Activated CD8-positive, alpha-beta memory T cell treated with anti-CD3 and anti-CD28 coated beads for 48 hours (primary cell): ENCODE results near the gene BANF1.
"Not testable (repeated sequence)": the region's sequence is repeated elsewhere in the genome, so short reads cannot be mapped to it uniquely, and the experiment has no call there.

ENCODE experiments used
- DNase-seq, 3 experiments: peaks; one replicate each; pipeline ENCODE4 v3.0.0-alpha.2; 2020; ENCODE audit warnings: low read depth in 2 of 3, low spot score in 2 of 3

BANF1 gene

DNA sequence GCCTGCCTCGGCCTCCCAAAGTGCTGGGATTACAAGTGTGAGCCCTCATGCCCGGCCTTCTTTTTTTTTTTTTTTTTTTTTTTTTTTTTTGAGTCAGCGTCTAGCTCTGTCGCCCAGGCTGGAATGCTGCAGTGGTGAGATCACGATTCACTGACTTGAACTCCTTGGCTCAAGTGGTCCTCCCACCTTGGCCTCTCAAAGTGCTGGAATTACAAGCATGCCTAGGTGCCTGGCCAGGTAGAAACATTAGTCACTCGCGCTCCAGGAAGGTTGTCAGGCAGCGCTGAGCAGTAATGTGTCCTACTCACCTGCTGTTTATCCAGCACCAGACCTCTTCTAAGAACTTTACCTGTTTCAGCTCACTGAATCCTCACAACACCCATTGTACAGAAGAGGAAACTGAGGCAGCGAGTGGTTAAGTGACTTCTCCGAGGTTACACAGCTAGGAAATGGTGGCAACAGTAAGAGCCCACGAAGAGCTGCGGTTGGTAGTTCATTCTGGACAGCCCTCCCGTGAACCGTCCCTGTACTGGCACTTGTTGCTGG is 9.0 kb downstream of the BANF1 start:
- DNase-seq: no peak

DNA sequence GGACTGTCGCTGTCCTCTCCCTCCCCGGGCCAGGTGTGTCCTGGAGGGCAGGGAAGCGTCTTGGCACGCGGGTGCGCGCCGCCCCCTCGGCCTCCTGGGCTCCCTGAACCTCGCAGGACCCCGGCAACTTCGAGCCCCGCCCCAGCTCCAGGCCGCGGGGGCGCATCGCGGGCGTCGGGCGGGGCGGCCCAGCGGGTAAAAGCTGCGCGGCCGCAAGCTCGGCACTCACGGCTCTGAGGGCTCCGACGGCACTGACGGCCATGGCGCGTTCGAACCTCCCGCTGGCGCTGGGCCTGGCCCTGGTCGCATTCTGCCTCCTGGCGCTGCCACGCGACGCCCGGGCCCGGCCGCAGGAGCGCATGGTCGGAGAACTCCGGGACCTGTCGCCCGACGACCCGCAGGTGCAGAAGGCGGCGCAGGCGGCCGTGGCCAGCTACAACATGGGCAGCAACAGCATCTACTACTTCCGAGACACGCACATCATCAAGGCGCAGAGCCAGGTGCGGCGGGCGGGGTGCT is 9.5 kb downstream of the BANF1 start, which contains the start of gene CST6:
Gene CST6, plus strand, starts transcription at position 224 of the 519 bp plus-strand sequence. Its CDS starts 37 bp downstream, at position 261.
- DNase-seq: no peak

DNA sequence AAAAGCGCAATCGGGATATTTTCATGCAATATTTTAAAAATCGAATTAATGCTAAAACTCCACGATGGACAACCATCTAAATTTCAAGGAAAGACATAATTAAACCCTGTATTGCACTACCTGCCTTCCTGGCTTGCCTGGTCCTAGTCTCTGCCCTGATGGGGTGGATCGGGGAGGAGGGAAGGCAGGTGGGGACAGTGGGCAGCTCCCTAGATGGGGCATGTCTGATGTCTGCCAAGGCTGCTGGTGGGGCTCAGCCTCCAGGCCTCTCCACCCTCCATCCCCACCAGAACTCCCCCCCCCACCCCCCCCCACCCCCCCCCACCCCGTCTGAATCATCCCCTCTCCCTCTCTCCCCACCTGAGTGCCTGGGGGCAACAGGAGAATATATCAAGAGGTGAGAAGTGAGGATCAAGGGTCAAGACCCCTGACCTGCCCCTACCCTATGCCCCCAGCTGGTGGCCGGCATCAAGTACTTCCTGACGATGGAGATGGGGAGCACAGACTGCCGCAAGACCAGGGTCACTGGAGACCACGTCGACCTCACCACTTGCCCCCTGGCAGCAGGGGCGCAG is 10.2 kb downstream of the BANF1 start:
- DNase-seq: no peak

DNA sequence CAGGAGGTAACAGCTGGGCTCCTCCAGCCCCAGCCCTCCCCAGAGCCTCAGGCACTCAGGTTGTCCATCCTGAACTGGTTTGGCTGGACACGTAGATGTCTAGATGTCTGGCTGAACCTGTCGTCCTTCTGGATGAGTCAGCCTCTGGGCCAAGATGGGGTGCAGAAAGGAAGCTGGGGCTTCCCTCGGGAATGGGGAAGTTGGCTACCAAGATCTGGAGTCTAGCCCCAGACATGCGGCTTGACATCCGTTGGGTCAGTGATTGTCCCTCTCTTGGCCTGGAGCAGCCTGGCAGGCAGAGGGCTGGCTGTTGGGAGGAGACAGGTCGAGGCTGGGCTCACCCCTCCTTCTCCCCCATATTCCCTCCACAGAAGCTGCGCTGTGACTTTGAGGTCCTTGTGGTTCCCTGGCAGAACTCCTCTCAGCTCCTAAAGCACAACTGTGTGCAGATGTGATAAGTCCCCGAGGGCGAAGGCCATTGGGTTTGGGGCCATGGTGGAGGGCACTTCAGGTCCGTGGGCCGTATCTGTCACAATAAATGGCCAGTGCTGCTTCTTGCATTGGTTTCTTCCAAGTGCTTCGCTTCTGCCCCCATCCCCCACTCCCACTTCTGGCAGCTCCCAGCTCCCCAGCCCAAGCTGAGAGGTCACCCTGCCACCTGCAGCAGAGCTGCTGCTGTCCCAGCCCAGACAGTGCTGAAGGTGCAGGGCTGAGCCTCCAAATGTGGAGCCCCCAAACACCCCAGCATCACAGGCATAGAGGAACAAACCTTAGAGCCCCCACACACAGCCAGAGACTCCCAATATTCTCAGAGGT is 10.9 kb downstream of the BANF1 start:
- DNase-seq: no peak

DNA sequence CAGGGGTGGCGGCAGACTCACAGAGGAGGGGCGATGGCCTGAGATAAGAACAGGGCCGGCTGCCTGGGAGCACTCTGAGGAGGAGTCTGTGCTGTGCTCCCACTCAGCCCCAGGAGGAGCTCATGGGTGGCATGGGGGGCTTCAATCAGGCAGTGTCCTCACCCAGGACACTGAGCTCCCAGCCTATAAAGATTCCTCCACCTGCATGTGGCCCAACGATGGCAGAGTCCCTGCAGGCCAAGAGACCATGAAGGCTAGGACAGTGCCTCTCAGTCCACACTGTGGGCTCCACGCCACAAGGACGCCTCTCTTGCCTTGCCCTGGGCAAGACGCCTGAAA is 11.4 kb downstream of the BANF1 start:
- no peak for DNase-seq

DNA sequence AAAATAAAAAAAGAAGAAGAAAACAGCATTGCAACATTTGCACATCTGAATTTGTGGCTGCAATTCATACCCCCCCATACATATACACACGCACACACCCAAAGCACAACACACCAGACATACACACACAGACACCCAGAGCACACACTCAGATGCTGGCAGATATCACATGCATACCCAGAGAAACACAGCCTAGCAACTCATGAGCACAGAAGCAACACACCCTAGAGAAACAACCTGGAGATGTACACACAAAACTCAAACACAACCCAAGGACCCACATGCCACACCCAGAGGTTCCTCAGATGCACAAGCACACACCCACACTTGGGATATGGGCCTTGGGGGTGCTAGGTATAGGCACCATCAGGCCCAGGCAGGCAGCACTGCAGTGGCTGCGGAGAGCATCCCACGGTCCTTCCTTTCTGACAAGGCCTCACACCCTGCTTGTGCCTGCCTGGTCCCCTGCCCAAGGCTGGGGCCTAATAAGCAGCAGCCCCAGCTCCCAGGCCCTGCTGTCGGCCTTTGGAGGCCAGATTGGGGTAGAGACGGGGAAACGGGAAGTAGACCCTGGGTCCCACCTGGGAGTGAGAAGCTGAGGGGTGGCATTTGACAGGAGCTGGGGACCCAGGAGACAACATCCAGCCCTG is 12.6 kb downstream of the BANF1 start:
- no peak for DNase-seq

DNA sequence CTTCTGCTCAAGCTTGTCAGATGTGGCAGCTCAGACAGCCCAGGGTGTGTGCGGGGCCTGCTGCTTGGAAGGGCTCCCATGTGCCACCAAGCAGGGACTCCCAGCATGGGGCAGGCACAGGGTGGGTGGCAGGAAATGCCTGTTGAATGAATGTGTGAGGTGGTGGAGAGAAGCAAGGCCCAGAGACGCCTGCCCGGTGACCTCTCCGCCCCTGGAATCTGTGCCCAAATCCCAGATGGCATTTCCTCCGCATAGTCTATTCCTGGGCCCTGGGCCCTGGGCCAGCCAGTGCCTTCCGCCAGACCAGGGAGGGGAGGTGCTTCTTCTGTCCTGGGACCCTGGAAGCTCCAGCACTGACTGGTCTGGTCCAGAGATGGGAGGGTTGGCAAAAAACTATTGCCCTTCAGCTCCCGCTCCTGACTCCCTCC is 13.2 kb downstream of the BANF1 start:
- no peak for DNase-seq

DNA sequence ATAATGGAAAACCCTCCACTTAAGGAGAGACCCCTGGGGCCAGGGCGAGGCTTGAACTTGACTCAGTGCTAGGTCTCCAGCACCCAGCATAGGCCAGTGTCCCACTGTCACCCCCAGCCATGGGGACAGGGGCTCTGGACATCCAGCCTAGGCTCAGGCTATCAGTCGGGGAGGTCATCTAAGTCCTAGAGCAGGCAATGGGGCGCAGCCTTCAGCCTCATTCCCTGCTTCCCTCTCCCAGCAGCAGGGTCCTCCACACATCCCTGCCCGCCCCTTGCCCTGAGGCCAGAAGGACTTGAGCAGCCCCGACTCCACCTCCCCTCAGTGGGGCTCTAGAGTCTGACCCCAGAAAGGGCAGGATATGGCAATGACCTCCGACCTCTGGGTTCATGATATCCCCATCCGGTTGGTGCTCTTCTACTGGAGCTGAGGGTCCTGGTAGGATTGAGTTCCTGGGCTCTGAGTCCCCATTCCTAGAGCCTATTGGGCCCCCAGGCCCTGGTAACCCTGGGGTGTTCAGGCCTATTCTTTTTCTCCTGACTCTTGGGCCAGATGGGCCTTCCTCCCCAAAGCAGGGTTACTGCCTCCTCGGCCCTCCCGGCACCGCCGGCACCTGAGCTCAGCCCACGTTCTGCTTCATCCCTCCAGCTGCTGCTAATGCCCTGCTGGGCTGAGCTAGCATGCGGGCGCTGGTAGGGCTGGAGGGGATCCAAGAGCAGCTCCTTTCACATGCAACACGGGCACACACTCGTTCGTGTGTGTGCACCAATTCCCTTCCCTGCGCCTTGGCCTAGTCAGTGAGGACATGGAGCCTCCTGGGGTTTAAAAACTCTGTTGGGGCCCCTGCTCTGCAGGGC is 13.9 kb downstream of the BANF1 start:
- no peak for DNase-seq

DNA sequence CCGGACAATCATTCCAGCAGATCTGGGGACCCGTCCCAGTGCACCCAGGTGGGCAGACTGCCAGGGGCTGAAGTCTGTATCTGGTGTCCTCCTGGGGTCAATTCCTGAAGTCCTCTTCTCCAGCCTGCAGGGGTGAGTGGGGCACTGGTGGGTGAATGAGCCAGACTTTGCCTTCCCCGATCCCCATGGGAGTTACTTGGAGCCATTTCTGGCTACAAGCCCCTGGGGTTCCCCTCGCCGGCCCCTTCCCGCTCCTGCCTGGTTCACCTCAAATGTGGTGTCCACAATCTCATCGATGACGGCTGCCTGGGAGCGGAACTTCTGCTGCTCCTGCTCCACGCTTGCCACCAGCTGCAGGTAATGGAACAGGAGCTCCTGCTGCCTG is 14.5 kb downstream of the BANF1 start:
- no peak for DNase-seq

DNA sequence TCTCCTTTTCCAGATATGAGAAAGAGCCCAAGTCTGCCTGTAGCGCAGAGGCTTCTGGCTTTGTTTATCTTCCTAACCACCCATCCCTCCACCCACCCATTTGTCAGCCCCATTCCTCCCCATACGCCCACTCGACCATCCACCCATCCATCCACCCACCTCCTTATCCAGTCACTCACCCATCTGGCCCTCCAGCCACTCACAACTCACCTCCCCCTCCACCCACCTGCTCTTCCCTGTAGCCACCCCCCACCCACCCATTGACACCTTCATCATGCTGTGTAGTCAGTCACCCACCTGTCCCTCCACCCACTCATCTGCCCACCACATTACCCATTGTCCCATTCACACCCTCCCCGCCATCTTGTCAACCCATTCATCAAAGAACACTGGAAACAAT is 15.0 kb downstream of the BANF1 start:
- no peak for DNase-seq

DNA sequence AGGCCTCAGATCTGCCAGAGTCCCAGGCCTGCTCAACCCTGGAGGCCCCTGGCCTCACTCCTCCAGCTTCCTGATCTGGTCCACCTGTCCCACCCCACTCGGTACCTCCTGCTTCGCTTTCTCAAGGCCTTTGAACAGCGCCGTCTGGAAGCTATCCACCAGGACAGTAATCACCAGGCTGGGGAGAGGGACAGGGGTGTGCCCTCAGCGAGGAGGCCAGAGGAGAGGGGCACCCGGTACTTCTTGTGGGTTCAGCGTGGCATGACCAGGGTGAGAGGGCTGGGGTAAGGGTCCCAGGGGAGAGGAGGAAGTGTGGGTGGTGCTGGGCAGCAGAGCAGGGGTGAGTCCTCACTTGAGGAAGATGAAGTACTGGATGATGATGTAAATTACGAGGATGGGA is 17.9 kb downstream of the BANF1 start:
- DNase-seq: no peak

DNA sequence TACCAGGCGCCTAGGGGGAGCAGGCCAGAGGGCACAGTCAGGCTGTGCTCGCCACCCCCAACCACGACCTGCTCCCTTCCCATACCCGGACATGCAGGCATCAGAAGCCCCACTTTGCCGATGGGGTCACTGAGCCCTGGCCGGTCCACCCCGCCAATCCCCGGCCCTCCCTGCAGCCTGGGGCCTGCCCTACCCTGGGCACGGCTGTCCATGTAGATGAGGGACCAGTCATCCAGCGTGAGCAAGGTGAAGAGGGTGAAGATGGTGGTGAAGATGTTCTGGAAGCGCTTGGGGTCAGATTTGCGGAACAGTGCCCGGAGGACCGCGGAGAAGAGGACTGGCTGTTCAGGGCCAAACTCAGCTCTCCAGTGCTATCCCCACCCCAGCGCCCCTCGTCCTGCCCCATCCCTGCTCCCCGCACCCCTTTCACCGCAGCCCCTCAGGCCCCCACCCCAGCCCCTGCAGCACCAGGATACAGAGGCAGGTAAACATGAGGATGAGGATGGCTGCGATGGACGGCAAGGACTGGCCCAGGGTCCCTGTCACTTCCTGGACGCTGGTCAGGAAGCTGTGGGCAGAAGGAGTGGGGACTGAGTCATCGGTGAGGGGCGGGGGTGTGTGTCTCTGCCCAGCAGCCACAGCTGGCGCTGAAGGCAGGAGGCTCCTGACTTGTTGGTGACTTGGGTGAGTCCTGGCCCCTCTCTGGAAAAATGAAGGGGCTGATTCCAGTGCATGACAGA is 18.5 kb downstream of the BANF1 start:
- DNase-seq: peak in 1 of 3 experiments; percentile 9

DNA sequence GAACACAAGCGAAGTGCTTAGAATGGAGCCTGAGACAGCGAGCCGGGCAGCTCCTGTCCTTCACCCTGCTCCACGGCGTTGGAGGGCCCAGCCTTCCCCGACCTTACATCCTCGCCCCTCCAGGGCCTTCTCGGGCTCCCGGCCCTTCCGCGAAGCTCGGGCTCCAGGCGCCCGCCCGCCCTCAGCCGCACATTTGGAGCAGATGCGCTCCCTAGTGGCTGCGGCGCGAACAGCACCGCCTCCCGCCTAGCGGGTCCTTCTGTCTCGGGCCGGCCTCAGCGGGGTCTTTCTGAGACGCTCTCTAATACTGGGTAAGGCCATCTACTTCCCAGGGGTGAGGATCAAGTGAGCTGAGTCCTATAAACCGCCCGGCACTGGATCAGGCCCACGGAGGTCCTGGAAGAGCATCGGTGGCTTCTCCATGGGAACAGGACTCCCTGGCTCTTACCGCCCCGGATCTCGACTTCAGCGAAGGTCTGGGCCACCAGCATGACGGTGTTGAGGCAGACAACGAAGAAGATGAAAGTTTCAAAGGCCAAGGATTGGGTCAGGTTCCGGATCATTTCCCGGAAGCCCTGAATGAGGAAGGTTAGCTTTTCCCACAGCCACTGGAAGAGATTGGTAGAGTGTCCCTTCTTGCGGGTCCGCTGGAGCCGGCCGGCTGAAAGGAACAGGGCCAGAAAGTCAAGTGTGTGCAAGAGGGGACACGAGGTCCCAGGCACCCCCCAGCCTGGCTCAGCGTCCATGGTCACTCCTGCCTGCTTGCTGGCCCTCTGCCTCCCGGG is 20.3 kb downstream of the BANF1 start:
- DNase-seq: peak; percentile 47 to 88 (median 86)

DNA sequence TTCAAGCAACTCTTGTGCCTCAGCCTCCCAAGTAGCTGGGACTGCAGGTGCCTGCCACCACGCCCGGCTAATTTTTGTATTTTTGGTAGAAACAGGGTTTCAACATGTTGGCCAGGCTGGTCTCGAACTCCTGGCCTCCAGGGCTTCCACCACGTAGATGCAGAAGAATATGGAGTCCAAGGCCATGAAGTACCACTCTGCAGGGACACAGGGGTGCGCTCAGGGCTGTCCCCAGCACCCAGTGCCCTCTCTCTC is 20.8 kb downstream of the BANF1 start:
- not testable (repeated sequence) for DNase-seq

DNA sequence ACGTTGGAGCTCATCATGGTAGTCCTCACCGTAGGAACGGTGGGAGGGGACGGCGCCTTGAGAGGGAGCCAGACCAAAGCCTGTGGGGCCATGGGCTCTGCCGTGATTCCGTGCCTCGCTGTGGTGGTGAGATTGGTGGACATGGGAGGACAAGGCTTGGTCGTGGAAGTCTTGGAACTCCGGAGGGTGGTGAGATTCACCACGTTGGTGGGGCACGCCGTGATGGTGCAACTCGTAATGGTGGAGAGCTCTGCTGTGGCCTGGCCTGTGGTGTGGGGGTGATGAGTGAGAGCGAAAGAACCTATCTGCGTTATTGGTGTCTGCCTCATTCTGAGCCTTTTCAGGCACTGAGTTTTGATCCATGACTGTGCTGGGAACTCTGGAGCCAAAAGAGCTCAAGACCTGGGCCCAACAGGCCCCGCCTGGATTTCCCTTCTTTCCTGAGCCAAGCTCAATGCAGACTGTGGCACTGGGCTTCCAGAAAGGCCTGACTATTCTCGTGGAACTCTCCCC is 23.8 kb downstream of the BANF1 start, which contains the start of gene CATSPER1:
Gene CATSPER1, minus strand, starts transcription at position 463 of the 513 bp plus-strand sequence. Its CDS starts 100 bp downstream, at position 363.
- DNase-seq: no peak

DNA sequence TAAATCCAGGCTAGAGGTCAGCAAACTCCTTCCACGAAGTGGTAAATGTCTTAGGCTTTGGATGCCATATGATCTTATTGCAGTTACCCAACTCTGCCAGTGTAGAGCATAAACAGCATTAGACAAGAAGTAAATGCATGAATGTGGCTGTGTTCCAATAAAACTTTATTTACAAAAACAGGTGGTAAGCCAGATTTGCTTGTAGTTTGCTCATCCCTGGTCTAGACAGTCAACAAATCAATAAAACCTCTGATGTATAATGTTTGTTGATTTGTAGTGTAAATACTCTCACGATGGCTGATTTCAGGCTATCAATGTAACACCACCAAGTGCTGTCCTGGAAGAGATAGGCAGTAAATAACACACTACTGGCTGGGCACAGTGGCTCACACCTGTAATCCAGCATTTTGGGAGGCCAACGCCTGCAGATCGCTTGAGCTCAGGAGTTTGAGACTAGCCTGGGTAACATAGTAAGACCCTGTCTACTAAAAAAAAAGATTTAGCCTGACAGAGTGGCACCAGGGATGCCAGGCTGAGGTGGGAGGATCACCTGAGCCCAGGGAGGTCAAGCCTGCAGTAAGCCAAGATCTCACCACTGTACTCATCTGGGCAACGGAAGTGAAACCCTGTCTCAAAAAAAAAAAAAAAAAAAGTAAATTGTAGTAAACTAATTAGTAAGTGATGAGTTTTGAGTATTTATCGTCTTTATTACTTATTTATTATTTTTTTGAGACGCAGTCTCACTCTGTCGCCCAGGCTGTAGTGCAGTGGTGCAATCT is 30.8 kb downstream of the BANF1 start:
- no peak for DNase-seq

DNA sequence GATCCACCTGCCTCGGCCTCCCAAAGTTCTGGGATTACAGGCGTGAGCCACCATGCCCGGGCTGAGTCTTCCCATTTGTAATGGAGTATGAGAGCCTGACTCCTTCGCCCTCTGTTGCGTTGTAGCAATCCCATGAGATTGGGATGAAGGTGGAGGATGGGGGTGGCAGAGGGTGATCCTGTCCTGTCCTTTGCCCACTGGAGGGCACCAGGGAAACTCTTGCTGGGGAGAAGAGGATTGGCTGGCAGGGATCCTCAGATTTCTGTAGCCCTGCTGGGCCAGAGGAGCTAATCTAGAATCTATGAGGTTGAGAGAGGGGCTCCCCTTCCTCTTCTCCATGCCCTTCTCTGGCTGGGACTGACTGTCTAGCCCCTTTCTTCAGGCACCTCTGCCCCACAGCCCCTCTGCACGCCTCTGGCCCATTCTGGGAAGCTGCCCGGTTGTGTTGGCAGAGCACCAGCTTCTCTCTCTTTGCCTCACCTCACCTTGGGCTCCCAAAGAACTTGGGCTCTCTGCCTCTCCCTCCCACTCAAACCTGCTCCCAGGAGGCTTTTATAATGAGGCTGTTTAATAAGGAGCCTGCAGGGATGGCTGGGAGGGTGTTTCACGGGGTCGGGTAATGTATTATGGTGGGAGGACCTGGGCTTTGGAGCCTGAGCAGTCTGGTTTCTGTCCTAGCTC is 33.5 kb downstream of the BANF1 start:
- no peak for DNase-seq

DNA sequence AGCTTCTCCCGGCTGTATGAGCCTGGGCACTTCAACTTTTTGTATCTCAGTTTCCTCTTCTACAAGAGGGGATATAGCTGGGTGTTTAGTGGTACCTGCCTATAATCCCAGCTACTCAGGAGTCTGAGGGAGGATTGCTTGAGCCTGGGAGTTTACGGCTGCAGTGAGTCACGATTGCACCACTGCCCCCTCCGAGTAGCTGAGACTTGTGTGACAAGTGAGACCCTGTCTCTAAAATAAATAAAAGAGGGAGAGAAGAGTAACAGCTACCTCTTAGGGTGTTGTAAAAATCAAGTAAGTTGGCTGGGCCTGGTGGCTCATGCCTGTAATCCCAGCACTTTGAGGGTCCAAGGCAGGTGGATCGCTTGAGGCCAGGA is 34.0 kb downstream of the BANF1 start:
- DNase-seq: no peak
